ENCODE data around the gene ZSWIM4. TPM values are rescaled to one million over a fixed set of nuclear protein-coding genes. Genes with fewer than 3 reads are reported as not detected.
A peak's percentile ranks its signal among the peaks of the same experiment; 100 is the strongest.

The ZSWIM4 gene
- total and polyA plus RNA-seq, 10 of the 15 experiments (the other 5 are each of a cell fraction or from before 2014, with no cell fraction given), result 0.73 to 11.1 (median 1.8) TPM; not detected in 2

DNA sequence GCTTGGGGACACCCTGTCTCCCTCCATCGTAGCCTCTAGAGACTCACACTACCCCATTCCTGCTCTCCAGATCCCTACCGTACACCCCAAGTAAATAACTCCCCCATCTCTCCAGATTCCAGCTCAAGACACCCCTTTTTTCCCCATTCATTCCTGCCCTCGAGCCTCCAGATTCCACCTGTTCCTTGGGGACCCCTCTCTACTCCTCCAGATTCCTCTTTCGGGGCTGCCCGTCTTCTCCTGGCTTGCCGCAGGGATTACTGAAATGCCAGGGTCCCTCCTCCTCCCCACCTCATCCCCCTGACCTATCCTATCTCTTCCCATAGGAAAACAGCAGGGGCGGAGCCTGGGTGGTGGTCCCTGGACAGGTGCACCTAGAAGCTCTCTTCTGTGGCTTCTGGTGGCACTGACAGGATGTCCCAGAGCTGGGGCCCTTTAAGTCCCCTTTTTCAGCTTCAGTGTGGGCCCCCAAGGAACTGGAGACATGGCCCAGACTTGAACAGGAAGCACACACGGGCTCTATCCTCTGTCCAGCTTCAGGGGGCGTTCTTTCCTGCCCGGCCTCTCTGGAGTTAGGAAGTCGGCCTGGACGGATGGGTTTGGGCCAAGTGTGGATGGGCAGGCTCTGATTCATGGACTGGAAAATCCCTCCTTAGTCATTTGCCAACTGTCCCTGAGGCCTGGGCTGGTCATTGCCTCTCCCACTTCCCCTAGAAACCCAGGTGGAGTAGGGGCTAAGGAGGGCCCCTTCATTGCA, 1.2 kb downstream of the ZSWIM4 start (continued):
- TF ChIP-seq, protein P1, sequence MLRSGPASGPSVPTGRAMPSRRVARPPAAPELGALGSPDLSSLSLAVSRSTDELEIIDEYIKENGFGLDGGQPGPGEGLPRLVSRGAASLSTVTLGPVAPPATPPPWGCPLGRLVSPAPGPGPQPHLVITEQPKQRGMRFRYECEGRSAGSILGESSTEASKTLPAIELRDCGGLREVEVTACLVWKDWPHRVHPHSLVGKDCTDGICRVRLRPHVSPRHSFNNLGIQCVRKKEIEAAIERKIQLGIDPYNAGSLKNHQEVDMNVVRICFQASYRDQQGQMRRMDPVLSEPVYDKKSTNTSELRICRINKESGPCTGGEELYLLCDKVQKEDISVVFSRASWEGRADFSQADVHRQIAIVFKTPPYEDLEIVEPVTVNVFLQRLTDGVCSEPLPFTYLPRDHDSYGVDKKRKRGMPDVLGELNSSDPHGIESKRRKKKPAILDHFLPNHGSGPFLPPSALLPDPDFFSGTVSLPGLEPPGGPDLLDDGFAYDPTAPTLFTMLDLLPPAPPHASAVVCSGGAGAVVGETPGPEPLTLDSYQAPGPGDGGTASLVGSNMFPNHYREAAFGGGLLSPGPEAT (IDR thresholded peaks at IDR 0.05; ENCODE audit: low read depth), result peak; percentile 64; the same call in 1 of the 2 replicates
- TF ChIP-seq TCF12 (IDR thresholded peaks at IDR 0.05; ENCODE audit: low read depth, low read length) (peak; percentile 21; the same call in 1 of the 2 replicates), YBX1 (IDR thresholded peaks at IDR 0.05) (no peak), CHD4 (IDR thresholded peaks at IDR 0.05) (no peak), IKZF2 (IDR thresholded peaks at IDR 0.05) (peak; percentile 64 to 79), IRF4 (IDR thresholded peaks at IDR 0.05; ENCODE audit: low read depth, low read length) (peak; percentile 74), HCFC1 (IDR thresholded peaks at IDR 0.05; ENCODE audit: low read length) (no peak), ASH2L (IDR thresholded peaks at IDR 0.05; ENCODE audit: borderline replicate concordance, low read depth) (no peak), PML (IDR thresholded peaks at IDR 0.05; ENCODE audit: low read length) (no peak; the same call in 1 of the 2 replicates), JUNB (IDR thresholded peaks at IDR 0.05) (peak; percentile 66), CBX5 (IDR thresholded peaks at IDR 0.05; ENCODE audit: low read depth) (no peak), CBFB (IDR thresholded peaks at IDR 0.05; ENCODE audit: low read depth) (no peak), ETV6 (conservative IDR thresholded peaks at IDR 0.05 in 1 of 2, IDR thresholded peaks at IDR 0.05 in 1 of 2; ENCODE audit: borderline replicate concordance in 1 of 2, low read depth in 1 of 2) (peak in 1 of 2 experiments; percentile 66; a peak in 2 of 4 replicates), SPI1 (IDR thresholded peaks at IDR 0.05; ENCODE audit: borderline replicate concordance, insufficient read depth, low read depth, low read length) (peak; percentile 91), TCF7 (IDR thresholded peaks at IDR 0.05; ENCODE audit: borderline replicate concordance) (no peak), BMI1 (IDR thresholded peaks at IDR 0.05; ENCODE audit: borderline replicate concordance) (no peak), CREM (IDR thresholded peaks at IDR 0.05; ENCODE audit: low read depth) (peak; percentile 77), SREBF2 (IDR thresholded peaks at IDR 0.05; ENCODE audit: low read length) (no peak), YY1 (IDR thresholded peaks at IDR 0.05; ENCODE audit: low read depth, low read length) (no peak)
- TF ChIP-seq, protein P2, sequence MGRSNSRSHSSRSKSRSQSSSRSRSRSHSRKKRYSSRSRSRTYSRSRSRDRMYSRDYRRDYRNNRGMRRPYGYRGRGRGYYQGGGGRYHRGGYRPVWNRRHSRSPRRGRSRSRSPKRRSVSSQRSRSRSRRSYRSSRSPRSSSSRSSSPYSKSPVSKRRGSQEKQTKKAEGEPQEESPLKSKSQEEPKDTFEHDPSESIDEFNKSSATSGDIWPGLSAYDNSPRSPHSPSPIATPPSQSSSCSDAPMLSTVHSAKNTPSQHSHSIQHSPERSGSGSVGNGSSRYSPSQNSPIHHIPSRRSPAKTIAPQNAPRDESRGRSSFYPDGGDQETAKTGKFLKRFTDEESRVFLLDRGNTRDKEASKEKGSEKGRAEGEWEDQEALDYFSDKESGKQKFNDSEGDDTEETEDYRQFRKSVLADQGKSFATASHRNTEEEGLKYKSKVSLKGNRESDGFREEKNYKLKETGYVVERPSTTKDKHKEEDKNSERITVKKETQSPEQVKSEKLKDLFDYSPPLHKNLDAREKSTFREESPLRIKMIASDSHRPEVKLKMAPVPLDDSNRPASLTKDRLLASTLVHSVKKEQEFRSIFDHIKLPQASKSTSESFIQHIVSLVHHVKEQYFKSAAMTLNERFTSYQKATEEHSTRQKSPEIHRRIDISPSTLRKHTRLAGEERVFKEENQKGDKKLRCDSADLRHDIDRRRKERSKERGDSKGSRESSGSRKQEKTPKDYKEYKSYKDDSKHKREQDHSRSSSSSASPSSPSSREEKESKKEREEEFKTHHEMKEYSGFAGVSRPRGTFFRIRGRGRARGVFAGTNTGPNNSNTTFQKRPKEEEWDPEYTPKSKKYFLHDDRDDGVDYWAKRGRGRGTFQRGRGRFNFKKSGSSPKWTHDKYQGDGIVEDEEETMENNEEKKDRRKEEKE (IDR thresholded peaks at IDR 0.05), result no peak
- TF ChIP-seq, protein P3, sequence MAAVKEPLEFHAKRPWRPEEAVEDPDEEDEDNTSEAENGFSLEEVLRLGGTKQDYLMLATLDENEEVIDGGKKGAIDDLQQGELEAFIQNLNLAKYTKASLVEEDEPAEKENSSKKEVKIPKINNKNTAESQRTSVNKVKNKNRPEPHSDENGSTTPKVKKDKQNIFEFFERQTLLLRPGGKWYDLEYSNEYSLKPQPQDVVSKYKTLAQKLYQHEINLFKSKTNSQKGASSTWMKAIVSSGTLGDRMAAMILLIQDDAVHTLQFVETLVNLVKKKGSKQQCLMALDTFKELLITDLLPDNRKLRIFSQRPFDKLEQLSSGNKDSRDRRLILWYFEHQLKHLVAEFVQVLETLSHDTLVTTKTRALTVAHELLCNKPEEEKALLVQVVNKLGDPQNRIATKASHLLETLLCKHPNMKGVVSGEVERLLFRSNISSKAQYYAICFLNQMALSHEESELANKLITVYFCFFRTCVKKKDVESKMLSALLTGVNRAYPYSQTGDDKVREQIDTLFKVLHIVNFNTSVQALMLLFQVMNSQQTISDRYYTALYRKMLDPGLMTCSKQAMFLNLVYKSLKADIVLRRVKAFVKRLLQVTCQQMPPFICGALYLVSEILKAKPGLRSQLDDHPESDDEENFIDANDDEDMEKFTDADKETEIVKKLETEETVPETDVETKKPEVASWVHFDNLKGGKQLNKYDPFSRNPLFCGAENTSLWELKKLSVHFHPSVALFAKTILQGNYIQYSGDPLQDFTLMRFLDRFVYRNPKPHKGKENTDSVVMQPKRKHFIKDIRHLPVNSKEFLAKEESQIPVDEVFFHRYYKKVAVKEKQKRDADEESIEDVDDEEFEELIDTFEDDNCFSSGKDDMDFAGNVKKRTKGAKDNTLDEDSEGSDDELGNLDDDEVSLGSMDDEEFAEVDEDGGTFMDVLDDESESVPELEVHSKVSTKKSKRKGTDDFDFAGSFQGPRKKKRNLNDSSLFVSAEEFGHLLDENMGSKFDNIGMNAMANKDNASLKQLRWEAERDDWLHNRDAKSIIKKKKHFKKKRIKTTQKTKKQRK (IDR thresholded peaks at IDR 0.05; ENCODE audit: low read depth, low read length), result no peak
- TF ChIP-seq, protein P4, sequence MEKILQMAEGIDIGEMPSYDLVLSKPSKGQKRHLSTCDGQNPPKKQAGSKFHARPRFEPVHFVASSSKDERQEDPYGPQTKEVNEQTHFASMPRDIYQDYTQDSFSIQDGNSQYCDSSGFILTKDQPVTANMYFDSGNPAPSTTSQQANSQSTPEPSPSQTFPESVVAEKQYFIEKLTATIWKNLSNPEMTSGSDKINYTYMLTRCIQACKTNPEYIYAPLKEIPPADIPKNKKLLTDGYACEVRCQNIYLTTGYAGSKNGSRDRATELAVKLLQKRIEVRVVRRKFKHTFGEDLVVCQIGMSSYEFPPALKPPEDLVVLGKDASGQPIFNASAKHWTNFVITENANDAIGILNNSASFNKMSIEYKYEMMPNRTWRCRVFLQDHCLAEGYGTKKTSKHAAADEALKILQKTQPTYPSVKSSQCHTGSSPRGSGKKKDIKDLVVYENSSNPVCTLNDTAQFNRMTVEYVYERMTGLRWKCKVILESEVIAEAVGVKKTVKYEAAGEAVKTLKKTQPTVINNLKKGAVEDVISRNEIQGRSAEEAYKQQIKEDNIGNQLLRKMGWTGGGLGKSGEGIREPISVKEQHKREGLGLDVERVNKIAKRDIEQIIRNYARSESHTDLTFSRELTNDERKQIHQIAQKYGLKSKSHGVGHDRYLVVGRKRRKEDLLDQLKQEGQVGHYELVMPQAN (conservative IDR thresholded peaks at IDR 0.05), result no peak; the same call in 1 of the 2 replicates

All from GM12878 (cell line).